Esophagus squamous epithelium (tissue), 4 donors: Measurements from ENCODE around the gene CDC42.

Experiments used
- POLR2A ChIP-seq, 4 donors: fragments of 450-650 bp; IDR thresholded peaks; one replicate each; pipeline ENCODE4 v1.6.1; 2017; ENCODE audit warnings: antibody characterized with exemption in 4 of 4, mild to moderate bottlenecking in 4 of 4, moderate library complexity in 3 of 4
- TF ChIP-seq, protein P1 (sequence below), 6 experiments: fragments of 450-650 bp in 4 of 6; fragments of 200-600 bp in 2 of 6; sonication (generic) in 2 of 6; IDR thresholded peaks; one replicate each; pipeline ENCODE4 v1.5.1; 2016 to 2019; ENCODE audit warnings: antibody characterized with exemption in 6 of 6, mild to moderate bottlenecking in 4 of 6, moderate library complexity in 4 of 6

DNA sequence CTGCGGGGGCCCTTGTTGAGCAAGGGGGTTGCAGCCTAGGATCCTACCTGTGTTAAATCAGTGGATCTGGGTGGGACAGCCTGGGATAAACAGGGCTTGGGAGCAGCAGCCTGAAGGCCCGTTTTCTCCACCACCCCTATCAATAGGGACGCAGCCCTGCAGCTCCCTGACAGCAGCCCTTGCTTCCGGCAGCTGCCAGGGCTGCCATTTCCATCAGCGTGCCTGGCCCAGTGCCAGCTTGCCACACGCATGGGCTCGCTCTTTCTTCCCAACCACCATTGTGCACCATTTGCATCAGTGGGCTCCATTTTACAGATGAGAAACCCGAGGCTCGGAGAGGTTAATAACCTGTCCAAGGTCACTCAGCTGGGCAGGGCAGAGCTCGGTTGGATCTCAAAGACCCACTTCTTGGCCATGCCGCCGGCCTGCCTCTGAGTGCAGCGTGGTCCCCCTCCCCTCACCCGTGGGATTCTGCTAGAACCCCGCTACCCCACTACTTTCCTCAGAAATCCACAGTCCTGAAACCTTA lies 86.6 kb downstream of the CDC42 start:
- TF ChIP-seq, protein P1, sequence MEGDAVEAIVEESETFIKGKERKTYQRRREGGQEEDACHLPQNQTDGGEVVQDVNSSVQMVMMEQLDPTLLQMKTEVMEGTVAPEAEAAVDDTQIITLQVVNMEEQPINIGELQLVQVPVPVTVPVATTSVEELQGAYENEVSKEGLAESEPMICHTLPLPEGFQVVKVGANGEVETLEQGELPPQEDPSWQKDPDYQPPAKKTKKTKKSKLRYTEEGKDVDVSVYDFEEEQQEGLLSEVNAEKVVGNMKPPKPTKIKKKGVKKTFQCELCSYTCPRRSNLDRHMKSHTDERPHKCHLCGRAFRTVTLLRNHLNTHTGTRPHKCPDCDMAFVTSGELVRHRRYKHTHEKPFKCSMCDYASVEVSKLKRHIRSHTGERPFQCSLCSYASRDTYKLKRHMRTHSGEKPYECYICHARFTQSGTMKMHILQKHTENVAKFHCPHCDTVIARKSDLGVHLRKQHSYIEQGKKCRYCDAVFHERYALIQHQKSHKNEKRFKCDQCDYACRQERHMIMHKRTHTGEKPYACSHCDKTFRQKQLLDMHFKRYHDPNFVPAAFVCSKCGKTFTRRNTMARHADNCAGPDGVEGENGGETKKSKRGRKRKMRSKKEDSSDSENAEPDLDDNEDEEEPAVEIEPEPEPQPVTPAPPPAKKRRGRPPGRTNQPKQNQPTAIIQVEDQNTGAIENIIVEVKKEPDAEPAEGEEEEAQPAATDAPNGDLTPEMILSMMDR (IDR thresholded peaks at IDR 0.05), result no peak
- TF ChIP-seq POLR2A (IDR thresholded peaks at IDR 0.05), result no peak
